COLO829 (cell line): Measurements from ENCODE around the gene BMAL2.

Source experiments
- DNase-seq: peaks from one replicate; pipeline ENCODE4 v3.0.0; 2012; ENCODE audit warnings: low spot score

BMAL2 gene

GRCh38 chr12:27319848-27320247 lies 12.8 kb upstream of the BMAL2 start:
- DNase-seq = no peak

GRCh38 chr12:27324530-27324929 lies 8.1 kb upstream of the BMAL2 start:
- DNase-seq = no peak

DNA sequence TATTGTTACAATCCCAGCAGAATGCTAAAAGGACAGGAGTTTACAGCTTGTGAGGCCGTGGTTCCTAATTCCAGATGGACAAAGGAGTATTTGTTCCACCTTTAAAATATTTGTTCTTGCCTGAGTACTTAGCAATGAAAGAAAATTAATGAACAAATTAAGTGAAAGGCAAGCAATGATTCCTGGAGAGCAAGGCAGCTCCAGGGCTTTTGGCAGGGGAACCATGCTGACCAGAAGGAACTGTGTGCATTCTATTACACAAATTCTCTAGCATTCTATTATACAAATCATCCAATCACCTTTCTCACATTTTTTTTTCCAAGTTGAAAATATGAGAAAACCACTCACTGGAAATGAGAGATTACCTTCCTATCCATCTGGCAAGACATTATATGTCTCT lies 1.8 kb upstream of the BMAL2 start:
- DNase-seq = no peak

GRCh38 chr12:27331291-27331926 lies 1.2 kb upstream of the BMAL2 start:
- DNase-seq = peak; percentile 45

- DNase-seq = no peak
These were observed 710 bp upstream of the BMAL2 start for GRCh38 chr12:27331927-27332324.

DNA sequence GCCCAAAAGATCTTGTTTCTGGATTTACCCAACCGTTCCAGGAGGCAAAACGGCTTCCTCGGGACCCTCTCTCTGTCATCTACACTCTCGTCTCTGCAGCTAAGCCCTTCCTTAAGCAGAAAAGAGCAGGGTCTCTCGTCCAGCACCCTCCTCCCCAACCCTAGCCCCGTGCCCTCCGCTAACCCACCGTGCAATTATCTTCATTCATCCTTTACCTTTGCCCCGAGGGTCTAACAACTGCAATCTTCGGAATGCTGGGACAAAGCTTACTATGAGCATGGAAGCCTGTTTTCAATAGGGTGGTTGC lies 276 bp upstream of the BMAL2 start:
- no peak for DNase-seq

- no peak for DNase-seq
These were observed 870 bp downstream of the BMAL2 start for GRCh38 chr12:27333403-27334009.

- no peak for DNase-seq
These were observed 1.5 kb downstream of the BMAL2 start for GRCh38 chr12:27334042-27334720.

GRCh38 chr12:27334721-27335082 lies 2.1 kb downstream of the BMAL2 start:
- DNase-seq = no peak

GRCh38 chr12:27335364-27336281 lies 3.0 kb downstream of the BMAL2 start:
- no peak for DNase-seq

DNA sequence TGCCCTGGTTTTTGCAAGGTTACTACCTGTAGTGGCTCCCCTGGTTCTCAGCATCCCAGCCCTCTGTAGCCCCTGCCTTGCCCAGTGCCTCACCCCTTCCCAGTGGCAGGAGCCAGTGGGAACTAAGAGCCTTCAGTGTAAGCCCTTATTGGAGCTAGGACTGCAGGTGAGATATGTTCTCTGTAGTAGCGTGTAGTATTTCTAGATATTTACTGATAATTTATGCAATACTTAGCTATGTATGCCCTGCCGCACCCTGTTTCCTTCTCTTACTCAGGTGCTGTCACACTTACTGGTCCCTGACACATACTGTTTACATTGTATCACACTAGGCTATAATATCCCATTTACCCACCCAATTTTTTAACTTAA lies 3.6 kb downstream of the BMAL2 start:
- no peak for DNase-seq

GRCh38 chr12:27337376-27337775 lies 4.7 kb downstream of the BMAL2 start:
- no peak for DNase-seq

GRCh38 chr12:27338473-27338872 lies 5.8 kb downstream of the BMAL2 start:
- no peak for DNase-seq

GRCh38 chr12:27340971-27341370 lies 8.3 kb downstream of the BMAL2 start:
- DNase-seq = no peak

DNA sequence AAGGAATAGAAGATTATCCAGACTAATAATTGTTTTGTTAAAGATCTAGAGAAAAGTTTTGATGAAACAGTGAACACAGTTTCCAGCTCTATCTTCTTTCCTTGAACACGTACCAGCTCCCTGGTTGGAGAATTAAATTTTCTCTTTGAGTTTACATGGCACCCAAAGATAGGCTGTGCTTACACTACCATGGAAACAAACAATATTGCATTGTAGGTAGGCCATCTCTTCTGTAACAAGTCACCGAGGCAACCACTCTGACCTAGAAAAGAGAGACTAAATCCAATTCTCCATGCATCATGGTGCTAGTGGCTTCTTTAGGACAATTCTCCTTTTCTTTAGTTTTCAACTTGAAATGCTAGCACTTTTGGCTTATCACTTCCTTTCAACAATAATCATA lies 9.9 kb downstream of the BMAL2 start:
- DNase-seq = no peak

DNA sequence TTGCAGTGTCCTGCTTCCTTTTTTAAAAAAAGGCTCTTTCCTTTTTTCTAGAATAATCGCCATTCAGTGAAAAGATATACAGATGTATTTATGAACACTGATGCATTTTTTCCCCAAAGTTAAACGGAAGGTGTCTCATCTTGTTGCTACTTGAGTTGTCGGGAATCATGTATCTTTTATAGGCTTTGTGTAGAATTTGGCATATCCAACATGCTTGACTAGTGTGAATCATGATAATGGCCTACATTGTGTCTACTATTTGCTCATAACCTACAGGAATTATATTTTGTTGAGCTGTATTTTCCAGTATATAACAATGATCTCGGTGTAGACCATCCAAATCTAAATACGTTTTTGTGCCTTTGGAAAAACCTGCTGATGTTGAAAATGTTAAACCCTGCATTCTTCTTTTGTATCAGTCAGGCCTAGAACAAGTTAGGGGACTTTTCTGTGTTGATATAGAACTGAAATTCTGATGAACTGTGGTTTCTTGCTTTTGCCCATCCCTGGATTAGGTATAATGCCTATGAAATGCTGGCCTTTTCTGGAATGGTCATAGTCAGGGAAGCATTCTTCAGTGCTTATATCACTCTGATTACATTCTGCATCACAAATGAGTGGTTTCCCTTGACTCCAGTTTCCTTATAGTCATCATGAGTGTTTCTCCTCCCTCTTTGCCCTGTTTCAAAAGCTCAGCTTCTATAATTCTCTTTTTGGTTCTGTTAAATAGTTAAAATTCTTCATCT lies 10.8 kb downstream of the BMAL2 start:
- DNase-seq = no peak

DNA sequence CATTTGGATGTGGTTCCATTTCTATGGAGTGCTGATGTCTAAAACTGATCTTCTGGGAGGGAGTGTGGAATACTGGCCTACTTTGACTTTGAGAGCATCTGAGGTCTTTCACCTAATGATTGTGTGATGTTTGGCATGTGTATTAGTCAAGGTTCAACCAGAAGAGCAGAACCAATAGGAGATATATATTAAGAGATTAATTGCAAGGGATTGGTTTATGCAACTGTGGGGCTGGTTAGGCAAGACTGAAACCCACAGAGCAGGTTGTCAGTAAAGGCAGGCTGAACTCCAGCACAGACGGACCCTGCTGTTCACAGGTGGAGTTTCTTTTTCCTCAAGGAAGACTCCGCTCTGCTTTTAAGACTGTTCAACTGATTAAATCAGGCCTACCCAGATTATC lies 11.6 kb downstream of the BMAL2 start:
- DNase-seq = no peak

DNA sequence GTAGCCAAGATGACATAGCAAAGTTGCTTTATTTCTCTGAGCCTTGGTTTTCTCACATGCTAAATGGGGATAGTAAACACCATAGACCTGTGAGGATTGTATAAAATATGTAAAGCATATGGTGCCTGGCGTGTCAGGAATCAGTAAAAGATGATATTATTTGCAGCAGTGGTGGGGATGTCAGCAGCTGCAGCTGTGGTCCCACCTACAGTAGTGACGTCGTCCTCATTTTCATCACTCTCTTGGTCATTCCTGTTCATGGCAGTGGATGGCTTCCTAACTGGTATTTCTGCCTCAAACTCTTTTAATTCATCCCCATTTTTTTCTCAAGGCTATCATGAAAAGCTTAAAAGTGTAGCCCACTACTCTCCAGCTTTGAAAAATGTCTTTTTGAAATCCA lies 12.1 kb downstream of the BMAL2 start:
- DNase-seq = no peak

- no peak for DNase-seq
These were observed 12.7 kb downstream of the BMAL2 start for GRCh38 chr12:27345376-27345775.

GRCh38 chr12:27347779-27348178 lies 15.1 kb downstream of the BMAL2 start:
- no peak for DNase-seq

- DNase-seq = no peak
These were observed 18.8 kb downstream of the BMAL2 start for GRCh38 chr12:27351476-27351875.

DNA sequence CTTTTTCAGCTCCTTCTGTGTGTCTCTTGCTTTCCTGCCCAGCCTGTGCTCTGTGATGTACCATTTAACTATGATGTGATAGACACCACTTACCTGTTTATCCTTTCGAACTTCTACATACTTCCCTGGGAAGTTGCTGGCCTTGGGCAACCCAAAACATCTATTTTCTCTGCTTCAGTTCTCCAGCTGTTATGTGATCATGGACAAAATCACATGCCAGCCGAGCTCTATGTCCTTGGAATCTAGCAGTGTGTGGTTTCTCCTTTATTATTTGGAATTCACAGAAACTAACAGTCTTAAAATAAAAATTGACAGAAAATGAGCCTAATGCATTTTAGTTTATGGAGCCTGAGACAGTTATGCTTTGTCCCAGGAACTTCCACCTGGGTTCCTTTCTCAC lies 22.9 kb downstream of the BMAL2 start:
- no peak for DNase-seq
